OCI-LY7 (cell line): ENCODE results near the gene IMMP2L. TPM values are rescaled to one million over a fixed set of nuclear protein-coding genes. Genes with fewer than 3 reads are reported as not detected.

Experiments
- BruUV-seq: library from RNA; stranded (reverse); fragments of 400-500 nt; replicated peaks from 2 replicates; lab custom pipeline; 2021; lab: Mats Ljungman, UMichigan
- CTCF ChIA-PET: fragments of 300-600 bp; sonication (Branson Sonifier 250); formaldehyde crosslinking; loops from one replicate; lab custom pipeline; 2022; ENCODE audit warnings: antibody characterized with exemption; ENCODE audit not compliant: unreplicated experiment; lab: Charles Lee
- POLR2A ChIA-PET: fragments of 300-600 bp; sonication (Branson Sonifier 250); formaldehyde crosslinking; loops from one replicate; lab custom pipeline; 2022; ENCODE audit warnings: antibody characterized with exemption; lab: Charles Lee
- DNase-seq: peaks from one replicate; pipeline ENCODE4 v3.0.0-alpha.2; 2015; ENCODE audit warnings: low spot score
- H2AFZ ChIP-seq: fragments of 200-600 bp; sonication (generic), shearing (Covaris generic); 2 replicates; pipeline ENCODE4 v1.6.1; 2014; ENCODE audit warnings: mild to moderate bottlenecking, antibody characterized with exemption, low read length, moderate library complexity
- H3K27ac ChIP-seq: fragments of 200-600 bp; sonication (generic); 2 replicates; pipeline ENCODE4 v1.5.1; 2014; ENCODE audit warnings: mixed run types, low read depth, mild to moderate bottlenecking, moderate library complexity, low read length, inconsistent platforms; ENCODE audit not compliant: poor library complexity, severe bottlenecking
- H3K36me3 ChIP-seq: fragments of 200-600 bp; sonication (generic); 2 replicates; pipeline ENCODE4 v1.6.1; 2014; ENCODE audit warnings: mild to moderate bottlenecking, antibody characterized with exemption, low read length, moderate library complexity, mixed read lengths; ENCODE audit not compliant: insufficient read depth
- H3K4me1 ChIP-seq: fragments of 200-600 bp; sonication (generic); 2 replicates; pipeline ENCODE4 v1.5.1; 2014; ENCODE audit warnings: mild to moderate bottlenecking, low read length; ENCODE audit not compliant: insufficient read depth, poor library complexity, severe bottlenecking
- H3K4me2 ChIP-seq: fragments of 200-600 bp; sonication (generic); 2 replicates; pipeline ENCODE4 v1.6.1; 2014; ENCODE audit warnings: mild to moderate bottlenecking, low read length
- H3K4me3 ChIP-seq: fragments of 200-600 bp; sonication (generic); 2 replicates; pipeline ENCODE4 v1.5.1; 2014; ENCODE audit warnings: mild to moderate bottlenecking, low read depth, low read length; ENCODE audit not compliant: poor library complexity, severe bottlenecking
- H3K79me2 ChIP-seq: fragments of 200-600 bp; sonication (generic); 2 replicates; pipeline ENCODE4 v1.6.1; 2016; ENCODE audit warnings: low read depth, mild to moderate bottlenecking, low read length, moderate library complexity, mixed read lengths; ENCODE audit not compliant: insufficient read depth
- H3K9me2 ChIP-seq: fragments of 200-600 bp; sonication (generic); 2 replicates; pipeline ENCODE4 v1.6.1; 2016; ENCODE audit warnings: mild to moderate bottlenecking, low read length, mixed read lengths; ENCODE audit not compliant: insufficient read depth
- H3K9me3 ChIP-seq: fragments of 200-600 bp; sonication (generic); 2 replicates; pipeline ENCODE4 v1.6.1; 2014; ENCODE audit warnings: mild to moderate bottlenecking, mixed run types, low read length, mixed read lengths
- H4K20me1 ChIP-seq: fragments of 200-600 bp; sonication (generic); 2 replicates; pipeline ENCODE4 v1.6.1; 2014; ENCODE audit warnings: mild to moderate bottlenecking, antibody characterized with exemption, low read length, moderate library complexity, mixed read lengths; ENCODE audit not compliant: insufficient read depth
- EZH2phosphoT487 ChIP-seq: fragments of 200-600 bp; sonication (generic); IDR thresholded peaks from 2 replicates; pipeline ENCODE4 v1.6.1; 2018; ENCODE audit warnings: low read depth, borderline replicate concordance, mild to moderate bottlenecking, mixed run types, antibody characterized with exemption, low read length, moderate library complexity, mixed read lengths
- intact Hi-C: fragments of 100-400 bp; cut with micrococcal nuclease; formaldehyde crosslinking; loops from one replicate; pipeline ENCODE4 v1.10.0; 2022; ENCODE audit not compliant: unreplicated experiment
- total RNA-seq, 2 experiments: library from RNA; depleted of rRNA in 1 of 2; stranded (reverse); fragments of >200 nt in 1 of 2; shearing (Covaris generic) in 1 of 2; gene quantifications; 2 replicates each; pipeline ENCODE4 v1.2.3, GENCODE V29; 2014 to 2022
- TF ChIP-seq, protein P1 (sequence below): fragments of 200-600 bp; sonication (generic); conservative IDR thresholded peaks from 2 replicates; pipeline ENCODE4 v1.5.1; 2014; ENCODE audit warnings: mild to moderate bottlenecking, antibody characterized with exemption, low read length, moderate library complexity, mixed read lengths

The IMMP2L gene
- total RNA-seq, 2 experiments from 2014 or later, result 8.0 to 25.4 TPM

DNA sequence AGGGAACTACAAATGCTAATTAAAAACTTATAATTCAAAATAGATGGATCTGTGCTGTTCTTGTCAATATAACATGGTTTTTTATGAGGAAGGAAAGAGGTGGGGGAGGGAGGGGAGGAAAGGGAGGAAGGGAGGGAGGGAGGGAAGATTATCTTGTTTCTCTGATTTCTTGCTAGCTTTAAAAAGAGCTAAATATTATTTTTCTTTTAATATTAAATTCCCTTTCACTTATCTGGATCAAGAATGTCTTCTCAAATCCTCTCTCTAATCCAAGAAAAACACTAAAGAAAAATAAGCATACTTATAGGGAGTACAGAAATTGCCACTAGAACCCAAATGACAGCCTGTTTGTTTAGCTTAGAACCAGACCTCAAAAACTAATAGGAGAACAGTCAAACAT, 416.2 kb downstream of the IMMP2L start:
- H3K27ac ChIP-seq, result no peak overlapping the region

GRCh38 chr7:111145472-111145871, 416.8 kb downstream of the IMMP2L start:
- Histone ChIP-seq H3K36me3 (no peaks in the 10 kb centered on the region), H3K27ac (no peak overlapping the region), H3K9me2 (no peaks in the 10 kb centered on the region; the same call in 1 of the 2 replicates), H3K4me1 (no peaks in the 10 kb centered on the region), H3K9me3 (no peaks in the 10 kb centered on the region), H3K79me2 (no peaks in the 10 kb centered on the region), H3K4me2 (no peak overlapping the region), H4K20me1 (no peaks in the 10 kb centered on the region), H2AFZ (no peak overlapping the region), H3K4me3 (no peak overlapping the region)
- no TSS peak for BruUV-seq
- no peak for DNase-seq
- TF ChIP-seq EZH2phosphoT487, result no peak
- TF ChIP-seq, protein P1, sequence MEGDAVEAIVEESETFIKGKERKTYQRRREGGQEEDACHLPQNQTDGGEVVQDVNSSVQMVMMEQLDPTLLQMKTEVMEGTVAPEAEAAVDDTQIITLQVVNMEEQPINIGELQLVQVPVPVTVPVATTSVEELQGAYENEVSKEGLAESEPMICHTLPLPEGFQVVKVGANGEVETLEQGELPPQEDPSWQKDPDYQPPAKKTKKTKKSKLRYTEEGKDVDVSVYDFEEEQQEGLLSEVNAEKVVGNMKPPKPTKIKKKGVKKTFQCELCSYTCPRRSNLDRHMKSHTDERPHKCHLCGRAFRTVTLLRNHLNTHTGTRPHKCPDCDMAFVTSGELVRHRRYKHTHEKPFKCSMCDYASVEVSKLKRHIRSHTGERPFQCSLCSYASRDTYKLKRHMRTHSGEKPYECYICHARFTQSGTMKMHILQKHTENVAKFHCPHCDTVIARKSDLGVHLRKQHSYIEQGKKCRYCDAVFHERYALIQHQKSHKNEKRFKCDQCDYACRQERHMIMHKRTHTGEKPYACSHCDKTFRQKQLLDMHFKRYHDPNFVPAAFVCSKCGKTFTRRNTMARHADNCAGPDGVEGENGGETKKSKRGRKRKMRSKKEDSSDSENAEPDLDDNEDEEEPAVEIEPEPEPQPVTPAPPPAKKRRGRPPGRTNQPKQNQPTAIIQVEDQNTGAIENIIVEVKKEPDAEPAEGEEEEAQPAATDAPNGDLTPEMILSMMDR, result no peak
- intact Hi-C loops, result no loop called here
- CTCF ChIA-PET, result no interaction called here
- POLR2A ChIA-PET, result no interaction called here

More for the DNA sequence above, 416.2 kb downstream of the IMMP2L start:
- Histone ChIP-seq H4K20me1 (no peaks in the 10 kb centered on the region), H2AFZ (no peak overlapping the region), H3K9me3 (no peaks in the 10 kb centered on the region), H3K4me3 (no peak overlapping the region), H3K9me2 (no peaks in the 10 kb centered on the region; the same call in 1 of the 2 replicates), H3K36me3 (no peaks in the 10 kb centered on the region), H3K79me2 (no peaks in the 10 kb centered on the region), H3K4me2 (no peak overlapping the region), H3K4me1 (no peaks in the 10 kb centered on the region)
- intact Hi-C loops, result no loop called here
- BruUV-seq, result no TSS peak
- POLR2A ChIA-PET, result interaction anchor here (0.6 kb wide), 1 partner anchor 27 kb away, joined by 3 read pairs; no protein-coding TSS in a partner anchor
- CTCF ChIA-PET, result no interaction called here
- no peak for DNase-seq
- TF ChIP-seq, protein P1, result no peak
- TF ChIP-seq EZH2phosphoT487, result no peak

DNA sequence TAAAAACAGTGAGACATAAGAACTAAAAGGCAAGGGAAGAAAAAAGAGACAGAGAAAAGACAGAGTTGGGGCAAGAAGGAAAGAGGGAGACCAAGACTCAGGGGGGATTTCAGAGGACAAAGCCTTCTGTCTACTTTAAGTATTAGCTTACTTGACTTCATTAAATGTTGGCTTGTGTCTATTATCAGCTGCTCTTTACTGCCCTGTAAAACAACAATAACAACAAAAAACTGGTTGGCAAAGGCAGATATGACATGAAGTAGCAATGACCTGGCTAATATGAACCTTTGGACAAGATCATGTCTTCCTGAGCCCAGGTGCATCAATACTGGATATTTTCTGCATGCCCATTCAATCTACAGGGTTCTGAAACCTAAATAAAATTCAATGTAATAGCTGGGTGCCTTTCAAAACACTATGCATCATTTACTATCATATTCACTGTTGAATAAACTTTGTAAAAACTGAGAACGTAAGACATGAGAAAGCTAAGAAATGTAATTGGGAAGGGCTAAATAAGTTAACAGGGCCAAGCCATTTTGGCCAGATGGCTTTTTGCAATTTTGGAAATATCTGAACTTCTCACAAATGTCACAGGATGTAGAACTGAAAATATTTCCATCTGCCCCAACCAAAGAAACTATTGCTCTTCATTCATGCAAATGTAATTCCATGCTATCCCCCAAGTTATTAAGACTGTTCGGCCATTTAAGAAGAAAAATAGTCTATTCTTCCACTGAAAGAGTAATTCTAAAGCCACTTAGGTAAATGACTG, 422.0 kb downstream of the IMMP2L start:
- ChIA-PET CTCF (no interaction called here), POLR2A (interaction anchor here (1.2 kb wide), 1 partner anchor 14 kb away, joined by 3 read pairs; no protein-coding TSS in a partner anchor)
- Histone ChIP-seq H3K36me3 (no peaks in the 10 kb centered on the region), H3K79me2 (no peaks in the 10 kb centered on the region), H3K27ac (no peak overlapping the region), H3K9me3 (no peaks in the 10 kb centered on the region), H3K4me1 (no peaks in the 10 kb centered on the region), H4K20me1 (no peaks in the 10 kb centered on the region), H3K4me2 (no peak overlapping the region), H3K4me3 (no peak overlapping the region), H3K9me2 (no peaks in the 10 kb centered on the region), H2AFZ (no peak overlapping the region)
- BruUV-seq, result no TSS peak
- no peak for TF ChIP-seq EZH2phosphoT487
- TF ChIP-seq, protein P1, result no peak
- intact Hi-C loops, result no loop called here
- no peak for DNase-seq
